ENCODE measurements around the gene TNFSF8. TPM values are rescaled to one million over a fixed set of nuclear protein-coding genes. Genes with fewer than 3 reads are reported as not detected.

Gene TNFSF8
- total RNA-seq, 1 donor from 2014 or later, result 0.46 TPM

DNA sequence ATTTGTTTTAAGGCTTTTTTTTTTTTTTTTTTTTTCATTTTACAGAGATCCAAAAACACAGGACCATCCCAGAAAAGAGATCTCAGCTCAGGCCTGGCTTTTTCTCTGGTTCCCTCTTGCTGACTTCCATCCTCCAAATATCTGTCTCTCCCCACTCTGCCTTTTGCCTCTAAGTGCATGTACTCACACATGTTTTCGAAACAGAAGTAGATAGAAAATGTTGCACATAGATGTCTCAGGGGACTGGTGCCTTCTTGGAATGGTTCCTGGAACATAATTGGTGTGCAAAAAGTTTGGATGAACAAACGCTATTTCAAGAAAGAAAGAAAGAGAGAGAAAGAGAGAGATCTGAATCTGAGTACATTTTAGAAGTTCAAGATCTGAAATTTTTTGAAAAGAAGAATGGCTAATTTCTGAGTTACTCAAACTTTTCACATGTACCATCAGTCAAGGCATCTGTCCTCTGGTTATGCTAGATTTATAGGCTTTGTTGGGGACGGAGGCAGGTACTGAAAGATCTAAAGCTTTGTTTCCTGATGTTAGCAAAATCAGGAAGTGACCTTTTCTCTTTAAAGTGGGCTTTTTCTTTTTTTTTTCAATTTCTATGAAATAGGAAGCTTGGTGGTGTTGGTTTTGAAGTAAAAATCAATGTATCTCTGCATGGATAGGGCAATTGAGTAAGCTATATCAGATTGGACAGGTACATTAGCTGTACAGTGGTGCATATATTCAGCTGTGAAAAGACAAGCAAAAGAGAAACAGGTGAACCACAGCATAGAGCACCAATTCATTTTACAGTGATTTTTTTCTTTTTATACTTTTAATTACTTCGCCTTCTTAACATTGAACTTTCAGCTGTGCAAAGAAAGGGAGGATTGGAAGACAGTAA lies 8.5 kb upstream of the TNFSF8 start:
- DNase-seq (no peak), ATAC-seq (ENCODE audit: poor library complexity) (peak; percentile 72)
- intact Hi-C loops (cut with DNase I), result no loop called here

DNA sequence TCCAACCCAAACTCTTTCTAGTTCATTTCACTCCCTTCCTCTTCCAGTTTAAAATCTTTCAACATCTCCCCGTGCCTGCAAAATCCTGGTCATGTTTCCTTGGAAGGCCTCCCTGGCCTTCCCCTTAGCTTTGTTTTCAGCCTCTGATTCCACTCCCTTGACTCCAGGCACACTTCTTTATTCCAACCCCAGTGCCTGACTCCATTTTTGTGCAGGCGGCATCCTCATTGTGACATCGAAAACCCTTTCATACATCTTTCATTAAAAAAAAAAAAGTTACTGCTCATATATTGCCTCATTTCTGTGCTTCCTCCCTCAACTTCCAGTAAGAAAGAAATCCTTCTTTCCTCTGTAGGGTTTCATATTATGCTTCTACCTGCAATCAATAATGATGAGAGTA lies 7.1 kb upstream of the TNFSF8 start:
- ATAC-seq (ENCODE audit: poor library complexity) (no peak), DNase-seq (no peak)
- intact Hi-C loops (cut with DNase I), result no loop called here

DNA sequence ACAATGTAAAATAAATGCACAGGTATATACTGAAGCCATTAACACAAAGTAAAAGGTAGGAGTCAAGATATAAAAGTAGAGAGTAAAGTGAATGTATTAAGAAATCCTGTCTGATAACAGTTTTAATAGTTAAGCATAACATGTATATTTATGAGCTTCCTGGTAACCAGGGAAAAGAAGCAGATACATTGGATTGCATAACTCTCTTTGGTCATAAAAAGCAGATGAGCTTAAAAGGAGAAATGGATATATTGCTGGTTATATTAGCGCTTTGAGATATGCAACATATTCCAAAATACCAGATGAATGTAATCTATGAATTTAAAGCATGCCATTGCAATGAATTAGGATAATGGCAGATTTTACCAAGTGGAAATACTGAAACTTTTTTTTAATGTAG lies 6.2 kb upstream of the TNFSF8 start:
- DNase-seq, result no peak
- ATAC-seq (ENCODE audit: poor library complexity), result no peak
- intact Hi-C loops (cut with DNase I), result no loop called here

DNA sequence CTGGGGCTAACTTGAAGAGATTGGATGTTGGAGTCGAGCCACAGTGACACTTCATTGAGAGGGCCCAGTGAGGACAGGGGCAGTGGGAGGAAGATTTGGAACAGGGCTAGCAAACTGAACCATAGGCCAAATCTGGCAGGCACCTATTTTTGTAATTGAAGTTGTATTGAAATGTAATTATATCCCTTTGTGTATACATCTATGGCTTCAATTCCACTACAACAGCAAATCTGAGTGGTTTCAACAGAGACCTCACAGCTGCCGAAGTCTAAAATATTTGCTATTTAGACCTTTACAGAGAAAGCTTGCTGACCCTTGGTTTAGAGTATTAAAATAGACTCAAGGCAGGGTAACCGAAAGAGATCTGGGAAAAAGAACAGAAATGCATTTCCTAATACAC lies 4.7 kb upstream of the TNFSF8 start:
- DNase-seq (no peak), ATAC-seq (ENCODE audit: poor library complexity) (no peak)
- intact Hi-C loops (cut with DNase I), result no loop called here

DNA sequence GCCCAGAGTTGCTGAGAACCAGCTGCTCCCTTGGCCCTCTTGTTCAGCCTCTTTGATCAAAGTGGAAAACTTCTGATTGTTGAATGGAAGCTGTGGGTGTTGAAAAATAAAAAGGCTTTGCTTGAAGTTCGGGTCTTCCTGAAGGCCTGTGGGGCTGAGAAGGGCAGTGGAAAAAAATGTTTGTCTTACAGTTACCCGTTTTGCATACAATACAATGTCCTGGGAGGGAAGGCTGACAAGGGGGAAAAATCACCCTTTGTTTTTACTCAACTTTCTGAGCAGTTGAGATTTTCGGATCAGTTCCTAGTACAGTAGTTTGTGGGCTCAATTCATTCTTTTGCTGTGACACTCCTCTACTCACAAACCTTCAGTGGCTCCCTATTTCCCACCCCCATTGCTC lies 2.1 kb upstream of the TNFSF8 start:
- DNase-seq (no peak), ATAC-seq (ENCODE audit: poor library complexity) (no peak)
- intact Hi-C loops (cut with DNase I), result no loop called here

DNA sequence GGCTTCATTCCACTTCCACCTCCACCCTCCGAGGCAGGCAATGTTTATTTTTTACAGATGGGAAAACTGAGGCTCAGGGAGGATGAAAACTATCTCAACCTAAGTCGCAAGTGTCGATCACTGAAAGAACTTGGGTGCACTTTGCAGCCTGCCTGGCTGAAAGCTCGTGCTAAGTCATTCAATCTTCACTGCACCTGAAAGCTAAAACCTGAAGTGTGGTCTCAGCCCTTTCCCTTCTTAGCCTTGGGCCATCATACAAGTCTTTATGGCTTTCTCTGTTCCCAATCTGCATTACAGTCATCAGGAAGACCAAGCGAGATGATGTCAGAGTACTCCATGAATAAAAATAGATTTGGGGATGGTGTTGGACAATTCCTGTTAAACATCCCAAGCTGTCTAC lies 1.0 kb upstream of the TNFSF8 start:
- ATAC-seq (ENCODE audit: poor library complexity) (no peak), DNase-seq (no peak)
- intact Hi-C loops (cut with DNase I), result no loop called here

DNA sequence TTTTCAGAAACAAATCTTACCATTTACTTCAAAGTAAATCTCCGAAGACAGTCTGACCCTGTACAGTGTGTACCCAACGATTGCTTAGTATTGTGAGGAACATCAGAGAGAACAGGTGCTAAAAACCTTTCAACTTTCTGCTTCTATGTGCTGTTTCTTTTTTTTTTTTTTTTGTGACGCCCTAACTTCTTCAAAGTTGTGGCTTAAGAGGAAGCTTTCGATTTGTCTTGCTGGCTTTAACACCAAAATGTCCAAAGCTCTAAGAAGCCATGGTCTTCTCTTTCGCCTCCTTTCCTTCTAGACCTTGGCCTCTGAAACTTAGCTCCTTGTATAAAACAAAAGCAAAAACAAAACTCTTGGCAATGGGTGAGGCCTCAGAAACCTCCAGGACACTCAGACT lies 1.2 kb downstream of the TNFSF8 start:
- DNase-seq, result no peak
- ATAC-seq (ENCODE audit: poor library complexity), result peak; percentile 22
- intact Hi-C loops (cut with DNase I), result no loop called here

DNA sequence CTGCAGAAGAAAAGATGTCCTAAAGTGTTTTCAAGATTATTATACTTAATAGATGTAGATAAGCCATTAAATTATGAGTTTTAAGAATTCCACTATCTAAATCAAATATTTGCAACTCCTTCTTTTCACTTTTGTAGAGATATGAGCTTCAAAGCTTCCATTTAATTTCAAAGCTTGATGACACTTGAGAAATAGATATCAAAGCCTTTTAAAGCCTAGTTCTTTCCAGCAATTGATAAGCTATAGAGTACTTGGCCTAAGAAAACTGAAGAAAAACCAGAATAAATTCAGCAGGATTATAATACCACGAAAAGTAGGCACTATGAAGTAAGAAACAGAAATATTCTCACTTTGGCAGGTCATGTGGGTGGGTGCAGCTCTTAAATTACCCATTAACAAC lies 1.7 kb downstream of the TNFSF8 start:
- intact Hi-C loops (cut with DNase I), result no loop called here
- ATAC-seq (ENCODE audit: poor library complexity), result no peak
- DNase-seq, result no peak

DNA sequence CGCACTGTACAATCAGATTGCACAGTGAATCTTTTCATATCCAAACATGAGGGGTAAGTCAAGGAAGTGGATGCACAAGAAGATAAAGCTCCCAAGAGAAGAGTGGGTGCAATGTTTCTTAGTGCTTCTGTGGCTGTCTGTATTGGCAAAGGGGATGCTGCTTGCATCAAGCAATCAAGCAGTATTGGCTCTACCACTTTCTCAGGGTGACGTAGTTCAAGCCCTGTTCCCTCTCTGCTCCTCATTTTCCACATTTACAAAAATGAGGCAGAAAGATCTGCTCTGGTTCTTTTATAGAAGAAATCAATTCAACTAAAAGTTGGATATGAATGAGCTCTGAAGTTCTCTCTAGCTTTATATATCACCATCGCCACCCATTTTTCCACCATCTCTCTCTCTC lies 2.3 kb downstream of the TNFSF8 start:
- DNase-seq, result no peak
- intact Hi-C loops (cut with DNase I), result no loop called here
- no peak for ATAC-seq (ENCODE audit: poor library complexity)

DNA sequence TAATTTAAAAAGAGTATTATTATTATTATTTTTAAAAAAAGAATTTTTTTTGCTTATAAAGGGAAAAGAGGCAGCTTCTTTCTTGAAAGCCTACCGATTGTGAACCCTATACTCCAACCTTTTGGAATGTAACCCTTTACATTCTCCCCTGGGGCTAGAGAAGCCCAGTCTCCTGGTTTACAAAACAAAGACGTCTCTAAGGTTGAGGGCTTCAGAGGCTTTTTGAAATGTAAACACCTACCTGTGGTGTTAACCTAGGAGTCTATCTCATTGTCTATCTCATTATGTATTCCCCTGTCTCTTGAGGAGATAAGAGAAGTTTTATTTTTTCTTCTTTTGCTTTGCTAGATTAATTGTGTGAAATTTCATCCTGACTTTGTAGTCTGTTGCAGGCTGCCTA lies 4.7 kb downstream of the TNFSF8 start:
- DNase-seq (no peak), ATAC-seq (ENCODE audit: poor library complexity) (no peak)
- intact Hi-C loops (cut with DNase I), result no loop called here

DNA sequence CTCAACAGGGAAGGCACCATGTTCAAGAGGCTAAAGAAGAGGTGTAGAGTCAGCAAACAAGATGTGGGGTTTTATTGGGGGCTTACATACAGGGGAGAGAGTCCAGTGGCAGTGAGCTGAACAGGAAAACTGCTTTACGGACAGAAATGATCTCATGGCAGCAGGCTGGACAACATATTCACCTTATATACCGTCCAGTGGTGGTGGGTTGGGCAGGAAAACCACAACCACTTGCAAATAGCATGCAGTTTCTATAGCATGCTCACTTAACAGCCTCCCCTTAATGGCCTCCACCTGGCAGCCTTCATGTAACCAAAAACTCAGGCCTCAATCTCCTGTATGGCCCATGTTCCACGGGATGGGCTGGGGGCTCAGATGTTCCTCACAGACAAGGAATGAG lies 5.4 kb downstream of the TNFSF8 start:
- DNase-seq, result no peak
- ATAC-seq (ENCODE audit: poor library complexity), result no peak
- intact Hi-C loops (cut with DNase I), result no loop called here

DNA sequence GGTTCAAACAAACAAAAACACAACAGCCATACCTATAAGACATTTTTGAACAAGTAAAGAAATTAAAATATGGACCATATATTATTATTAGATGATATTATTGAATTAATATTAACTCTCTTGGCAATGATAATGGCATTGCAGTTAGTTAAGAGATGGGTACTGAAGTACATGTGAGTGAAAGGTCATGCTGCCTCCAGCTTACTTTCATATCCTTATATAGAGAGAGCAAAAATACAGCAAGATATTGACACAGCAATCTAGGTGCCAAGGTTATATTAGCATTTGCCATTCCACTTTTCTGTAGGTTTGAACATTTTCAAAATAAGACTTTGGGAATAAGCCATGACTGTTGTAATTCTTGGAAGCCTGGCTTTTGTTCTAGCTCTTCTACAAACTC lies 6.1 kb downstream of the TNFSF8 start:
- intact Hi-C loops (cut with DNase I), result no loop called here
- DNase-seq (no peak), ATAC-seq (ENCODE audit: poor library complexity) (no peak)

DNA sequence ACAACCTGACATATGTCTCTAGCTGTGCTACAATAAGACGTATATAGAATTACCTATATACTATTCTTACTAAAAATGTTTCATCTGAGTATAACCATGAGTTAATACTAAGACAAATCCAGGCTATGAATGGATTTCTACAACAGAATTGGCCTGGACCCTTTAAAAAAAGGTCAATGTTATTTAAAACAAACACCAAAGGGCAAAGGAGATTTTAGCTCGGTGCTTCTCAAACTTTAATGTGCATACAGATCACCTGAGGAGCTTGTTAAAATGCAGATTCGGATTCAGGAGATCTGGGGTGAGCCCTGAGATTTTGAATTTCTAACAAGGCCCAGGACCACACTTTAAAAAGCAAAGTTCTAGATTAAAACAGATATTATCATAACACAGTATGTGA lies 6.5 kb downstream of the TNFSF8 start:
- intact Hi-C loops (cut with DNase I), result no loop called here
- no peak for DNase-seq
- ATAC-seq (ENCODE audit: poor library complexity), result no peak

DNA sequence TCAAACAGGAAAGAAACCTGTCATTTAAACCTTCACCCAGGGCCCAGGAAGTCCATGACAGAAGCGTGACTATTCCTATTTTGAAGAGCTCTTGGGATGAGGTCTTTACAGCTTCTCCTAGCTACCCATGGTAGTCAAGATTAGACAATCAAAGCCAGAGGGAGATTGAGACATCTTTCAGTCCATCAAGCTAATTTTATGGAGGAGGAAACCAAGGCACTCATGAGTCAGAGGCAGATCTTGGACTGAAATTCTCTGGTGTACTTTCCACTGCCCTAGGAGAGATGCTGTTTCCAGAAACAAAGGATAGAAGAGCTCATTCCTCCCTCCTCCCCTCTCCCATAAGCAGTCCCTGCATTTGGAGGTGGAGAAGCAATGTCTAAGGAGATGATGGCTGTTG lies 9.2 kb downstream of the TNFSF8 start:
- no peak for ATAC-seq (ENCODE audit: poor library complexity)
- intact Hi-C loops (cut with DNase I), result no loop called here
- DNase-seq, result no peak

DNA sequence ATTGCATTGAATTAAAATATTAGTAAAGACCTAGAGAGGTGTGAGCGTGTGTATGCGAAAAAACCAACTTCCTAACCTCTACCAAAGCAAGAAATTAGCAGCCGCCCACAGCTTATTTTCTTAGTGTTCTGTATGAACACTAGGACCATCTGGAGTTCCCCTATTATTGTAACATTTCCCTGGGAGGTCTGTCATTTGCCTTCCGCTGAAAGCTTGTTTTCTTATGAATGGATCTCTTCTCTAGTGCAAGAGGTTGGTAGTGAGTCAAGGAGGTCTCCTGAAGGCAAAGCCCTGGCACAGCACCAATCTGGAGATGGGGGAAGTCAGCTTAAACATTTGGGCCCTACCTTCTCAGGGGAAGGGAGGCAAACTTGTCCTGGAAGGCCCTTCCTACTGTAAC lies 10.8 kb downstream of the TNFSF8 start:
- DNase-seq, result no peak
- intact Hi-C loops (cut with DNase I), result loop anchor here (10.0 kb wide), 1 partner anchor 95 kb away; no protein-coding TSS in a partner anchor

DNA sequence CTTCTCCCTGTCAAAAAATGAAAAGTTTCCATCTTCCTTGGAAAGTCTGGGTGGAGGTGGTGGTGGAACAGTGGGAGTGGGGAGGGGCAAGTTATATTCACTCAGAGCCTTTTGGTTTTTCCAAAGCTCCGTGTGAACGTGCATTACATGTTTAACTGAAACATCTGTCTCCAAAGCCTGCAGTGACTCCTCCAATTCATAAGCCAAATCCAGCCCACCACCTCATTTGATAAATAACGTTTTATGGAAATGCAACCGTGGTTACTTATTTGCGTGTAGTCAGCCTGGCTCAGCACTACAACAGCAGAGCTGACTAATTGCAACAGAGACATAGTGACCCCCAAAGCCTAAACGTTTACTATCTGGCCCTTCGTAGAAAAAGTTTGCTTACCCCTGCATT lies 13.9 kb downstream of the TNFSF8 start:
- intact Hi-C loops (cut with DNase I), result loop anchor here (10.0 kb wide), 1 partner anchor 98 kb away; no protein-coding TSS in a partner anchor
- no peak for DNase-seq
- ATAC-seq (ENCODE audit: poor library complexity), result no peak

More for the DNA sequence above, 10.8 kb downstream of the TNFSF8 start:
- ATAC-seq (ENCODE audit: poor library complexity), result no peak

DNA sequence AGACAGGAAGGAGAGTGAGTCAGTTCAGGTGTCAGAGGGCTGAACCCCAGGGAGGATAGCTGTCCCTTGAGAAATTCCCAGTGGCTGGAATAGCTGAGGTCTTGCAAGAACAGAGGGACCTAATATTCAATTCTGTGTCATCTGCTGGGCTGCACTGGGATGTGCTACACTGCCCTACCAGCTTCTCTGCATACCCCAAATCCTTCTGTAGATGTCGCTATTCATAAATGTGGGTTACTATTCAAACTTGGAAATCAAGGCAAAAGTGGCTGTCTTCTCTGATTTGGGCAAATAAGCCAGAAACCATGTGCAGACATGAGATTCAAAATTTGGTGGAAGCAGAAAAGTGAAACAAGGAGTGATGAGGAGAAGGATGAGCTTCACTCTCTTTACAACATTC lies 16.3 kb downstream of the TNFSF8 start:
- DNase-seq, result no peak
- intact Hi-C loops (cut with DNase I), result loop anchor here (10.0 kb wide), 1 partner anchor 101 kb away; no protein-coding TSS in a partner anchor
- ATAC-seq (ENCODE audit: poor library complexity), result no peak

DNA sequence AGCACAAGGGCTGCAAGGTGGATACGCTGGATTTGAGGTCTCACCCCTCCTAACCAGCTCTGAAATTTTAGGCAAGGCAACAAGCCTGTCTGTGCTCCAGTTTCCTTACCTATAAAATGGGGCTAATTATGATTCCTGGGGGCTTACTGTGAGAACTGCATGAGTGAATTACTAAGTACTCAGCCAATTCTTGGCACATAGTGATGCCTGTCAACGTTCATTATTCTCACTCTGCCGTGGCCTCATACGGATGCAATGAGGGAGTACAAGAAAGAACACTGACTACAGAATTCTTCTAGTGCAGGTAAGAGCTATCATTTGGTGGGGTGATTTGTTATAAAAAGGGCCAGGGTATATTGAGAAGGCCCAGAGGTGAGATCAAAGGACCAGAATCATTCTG lies 16.7 kb downstream of the TNFSF8 start:
- DNase-seq, result no peak
- ATAC-seq (ENCODE audit: poor library complexity), result no peak
- intact Hi-C loops (cut with DNase I), result loop anchor here (10.0 kb wide), 1 partner anchor 101 kb away; no protein-coding TSS in a partner anchor

DNA sequence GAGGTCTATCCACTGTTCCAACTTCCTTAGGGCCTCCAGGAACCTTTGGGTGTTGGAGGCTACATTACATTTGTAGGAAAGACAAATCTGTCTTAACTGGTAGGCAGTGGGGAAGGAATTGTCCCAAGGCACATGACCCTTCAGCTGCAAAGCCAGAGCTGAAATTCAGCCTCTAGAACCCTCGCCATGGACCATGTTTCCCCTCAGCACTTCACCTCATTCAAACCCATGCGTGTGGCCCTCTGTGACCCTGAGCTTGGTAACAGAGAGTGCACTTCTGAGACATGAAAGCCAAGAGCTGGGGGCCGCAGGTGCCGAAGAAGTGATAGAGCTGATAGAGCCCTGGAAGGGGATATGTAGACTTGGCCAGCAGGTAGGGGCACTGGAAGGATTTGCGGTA lies 17.2 kb downstream of the TNFSF8 start:
- intact Hi-C loops (cut with DNase I), result loop anchor here (10.0 kb wide), 1 partner anchor 102 kb away; no protein-coding TSS in a partner anchor
- ATAC-seq (ENCODE audit: poor library complexity) (no peak), DNase-seq (no peak)

DNA sequence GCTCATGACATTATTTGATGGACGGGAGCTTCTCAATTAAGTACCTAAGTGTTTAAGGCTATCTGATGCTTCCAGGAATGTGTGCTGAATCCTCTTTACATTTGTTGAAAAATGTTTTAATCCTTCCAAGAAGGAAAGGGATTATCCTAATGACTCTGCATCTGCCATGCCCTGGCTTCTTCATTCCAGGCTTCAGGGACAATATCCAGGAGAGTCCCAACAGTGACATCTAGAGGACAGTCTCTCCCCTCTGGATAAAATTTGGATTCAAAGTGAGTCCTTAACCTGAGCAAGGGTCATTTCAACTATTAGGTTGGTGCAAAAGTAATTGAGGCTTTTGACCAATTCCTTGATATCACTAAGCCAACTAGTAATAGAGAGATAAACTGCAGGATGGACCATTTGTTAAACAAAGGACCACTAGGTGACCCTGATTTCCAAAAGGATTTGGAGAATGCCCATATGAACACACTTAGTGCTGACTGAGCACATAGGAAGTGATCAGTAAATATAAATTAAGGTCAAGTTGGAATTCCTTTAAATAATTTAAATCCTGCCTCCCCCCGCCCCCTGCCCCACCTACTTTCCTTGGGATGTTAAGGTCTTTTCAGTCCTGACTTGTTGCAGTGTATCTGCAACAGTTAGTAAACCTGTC lies 19.1 kb downstream of the TNFSF8 start:
- intact Hi-C loops (cut with DNase I), result loop anchor here (10.0 kb wide), 1 partner anchor 104 kb away; no protein-coding TSS in a partner anchor
- ATAC-seq (ENCODE audit: poor library complexity), result peak; percentile 69
- DNase-seq, result no peak

Measured in Right ventricle myocardium superior (tissue), 1 donor.